ENCODE results near the gene DCAF7.

Gene DCAF7

GRCh38 chr17:63514477-63514876 is 35.8 kb upstream of the DCAF7 start:
- Histone ChIP-seq H3K4me3 (ENCODE audit: insufficient read depth, low read depth, low read length) (no peak overlapping the region), H3K9me3 (ENCODE audit: control insufficient read depth, low read length) (no peaks in the 10 kb centered on the region), H3K27me3 (ENCODE audit: control insufficient read depth, insufficient read depth, low read length, poor library complexity, severe bottlenecking) (no peaks in the 10 kb centered on the region), H3K36me3 (ENCODE audit: control insufficient read depth, insufficient read depth, low read length) (no peaks in the 10 kb centered on the region), H3K27ac (ENCODE audit: insufficient read depth, low read depth, low read length, poor library complexity, severe bottlenecking) (no peak overlapping the region), H3K4me1 (ENCODE audit: control insufficient read depth, insufficient read depth, low read length) (no peaks in the 10 kb centered on the region)
- WGBS, 2 experiments: 91% methylated on average over 3 of the region's 3 CpGs

GRCh38 chr17:63514974-63515373 is 35.3 kb upstream of the DCAF7 start:
- WGBS, 2 experiments: 90 to 92% methylated on average over 2 of the region's 2 CpGs
- Histone ChIP-seq H3K36me3 (ENCODE audit: control insufficient read depth, insufficient read depth, low read length) (no peaks in the 10 kb centered on the region), H3K4me1 (ENCODE audit: control insufficient read depth, insufficient read depth, low read length) (no peaks in the 10 kb centered on the region), H3K27me3 (ENCODE audit: control insufficient read depth, insufficient read depth, low read length, poor library complexity, severe bottlenecking) (no peaks in the 10 kb centered on the region), H3K27ac (ENCODE audit: insufficient read depth, low read depth, low read length, poor library complexity, severe bottlenecking) (no peak overlapping the region), H3K4me3 (ENCODE audit: insufficient read depth, low read depth, low read length) (no peak overlapping the region), H3K9me3 (ENCODE audit: control insufficient read depth, low read length) (no peaks in the 10 kb centered on the region)

- H3K4me3 ChIP-seq (ENCODE audit: insufficient read depth, low read depth, low read length): no peak overlapping the region
- no peak overlapping the region for H3K27ac ChIP-seq (ENCODE audit: insufficient read depth, low read depth, low read length, poor library complexity, severe bottlenecking)
- no peaks in the 10 kb centered on the region for H3K36me3 ChIP-seq (ENCODE audit: control insufficient read depth, insufficient read depth, low read length)
- no peaks in the 10 kb centered on the region for H3K4me1 ChIP-seq (ENCODE audit: control insufficient read depth, insufficient read depth, low read length)
- WGBS, 2 experiments: 74 to 85% methylated on average over 1 of the region's 1 CpG
- H3K9me3 ChIP-seq (ENCODE audit: control insufficient read depth, low read length): no peaks in the 10 kb centered on the region
- no peaks in the 10 kb centered on the region for H3K27me3 ChIP-seq (ENCODE audit: control insufficient read depth, insufficient read depth, low read length, poor library complexity, severe bottlenecking)
Measured at GRCh38 chr17:63515426-63515825, 34.9 kb upstream of the DCAF7 start.

- Histone ChIP-seq H3K27me3 (ENCODE audit: control insufficient read depth, insufficient read depth, low read length, poor library complexity, severe bottlenecking) (no peaks in the 10 kb centered on the region), H3K27ac (ENCODE audit: insufficient read depth, low read depth, low read length, poor library complexity, severe bottlenecking) (no peak overlapping the region), H3K4me3 (ENCODE audit: insufficient read depth, low read depth, low read length) (no peak overlapping the region), H3K36me3 (ENCODE audit: control insufficient read depth, insufficient read depth, low read length) (no peaks in the 10 kb centered on the region), H3K9me3 (ENCODE audit: control insufficient read depth, low read length) (no peaks in the 10 kb centered on the region), H3K4me1 (ENCODE audit: control insufficient read depth, insufficient read depth, low read length) (no peaks in the 10 kb centered on the region)
- WGBS, 2 experiments: 88 to 89% methylated on average over 6 of the region's 6 CpGs
Measured at GRCh38 chr17:63516910-63517824, 33.1 kb upstream of the DCAF7 start.

- Histone ChIP-seq H3K27me3 (ENCODE audit: control insufficient read depth, insufficient read depth, low read length, poor library complexity, severe bottlenecking) (no peaks in the 10 kb centered on the region), H3K9me3 (ENCODE audit: control insufficient read depth, low read length) (no peaks in the 10 kb centered on the region), H3K4me1 (ENCODE audit: control insufficient read depth, insufficient read depth, low read length) (no peaks in the 10 kb centered on the region), H3K27ac (ENCODE audit: insufficient read depth, low read depth, low read length, poor library complexity, severe bottlenecking) (no peak overlapping the region), H3K36me3 (ENCODE audit: control insufficient read depth, insufficient read depth, low read length) (no peaks in the 10 kb centered on the region), H3K4me3 (ENCODE audit: insufficient read depth, low read depth, low read length) (no peak overlapping the region)
- WGBS, 2 experiments: 81% methylated on average over 8 of the region's 8 CpGs
Measured at GRCh38 chr17:63517825-63518534, 32.3 kb upstream of the DCAF7 start.

GRCh38 chr17:63519116-63519881 is 31.0 kb upstream of the DCAF7 start:
- Histone ChIP-seq H3K36me3 (ENCODE audit: control insufficient read depth, insufficient read depth, low read length) (no peaks in the 10 kb centered on the region), H3K27ac (ENCODE audit: insufficient read depth, low read depth, low read length, poor library complexity, severe bottlenecking) (no peak overlapping the region), H3K9me3 (ENCODE audit: control insufficient read depth, low read length) (no peaks in the 10 kb centered on the region), H3K4me3 (ENCODE audit: insufficient read depth, low read depth, low read length) (no peak overlapping the region), H3K27me3 (ENCODE audit: control insufficient read depth, insufficient read depth, low read length, poor library complexity, severe bottlenecking) (peaks cover 12% of the 10 kb centered on the region), H3K4me1 (ENCODE audit: control insufficient read depth, insufficient read depth, low read length) (no peaks in the 10 kb centered on the region)
- 95% methylated on average over 1 of the region's 1 CpG for WGBS, 2 experiments

GRCh38 chr17:63519972-63520882 is 30.1 kb upstream of the DCAF7 start:
- H3K36me3 ChIP-seq (ENCODE audit: control insufficient read depth, insufficient read depth, low read length): no peaks in the 10 kb centered on the region
- no peak overlapping the region for H3K27ac ChIP-seq (ENCODE audit: insufficient read depth, low read depth, low read length, poor library complexity, severe bottlenecking)
- no peak overlapping the region for H3K4me3 ChIP-seq (ENCODE audit: insufficient read depth, low read depth, low read length)
- 79 to 81% methylated on average over 5 of the region's 5 CpGs for WGBS, 2 experiments
- peaks cover 17% of the 10 kb centered on the region for H3K27me3 ChIP-seq (ENCODE audit: control insufficient read depth, insufficient read depth, low read length, poor library complexity, severe bottlenecking)
- no peaks in the 10 kb centered on the region for H3K9me3 ChIP-seq (ENCODE audit: control insufficient read depth, low read length)
- no peaks in the 10 kb centered on the region for H3K4me1 ChIP-seq (ENCODE audit: control insufficient read depth, insufficient read depth, low read length)

GRCh38 chr17:63523253-63523855 is 26.9 kb upstream of the DCAF7 start, which contains the start of gene KCNH6:
KCNH6 (plus strand) TSS chr17:63523358; CDS start chr17:63523414, 56 bp downstream.
- no peaks in the 10 kb centered on the region for H3K4me1 ChIP-seq (ENCODE audit: control insufficient read depth, insufficient read depth, low read length)
- H3K4me3 ChIP-seq (ENCODE audit: insufficient read depth, low read depth, low read length): peak within 1 kb of the TSS; percentile 32
- H3K27ac ChIP-seq (ENCODE audit: insufficient read depth, low read depth, low read length, poor library complexity, severe bottlenecking): no peak within 1 kb of the TSS
- no peaks in the 10 kb centered on the region for H3K9me3 ChIP-seq (ENCODE audit: control insufficient read depth, low read length)
- H3K27me3 ChIP-seq (ENCODE audit: control insufficient read depth, insufficient read depth, low read length, poor library complexity, severe bottlenecking): peaks cover 17% of the 10 kb centered on the region
- no peaks in the 10 kb centered on the region for H3K36me3 ChIP-seq (ENCODE audit: control insufficient read depth, insufficient read depth, low read length)
- 7 to 9% methylated on average over 38 of the region's 38 CpGs for WGBS, 2 experiments

- H3K9me3 ChIP-seq (ENCODE audit: control insufficient read depth, low read length): no peaks in the 10 kb centered on the region
- H3K36me3 ChIP-seq (ENCODE audit: control insufficient read depth, insufficient read depth, low read length): no peaks in the 10 kb centered on the region
- H3K27me3 ChIP-seq (ENCODE audit: control insufficient read depth, insufficient read depth, low read length, poor library complexity, severe bottlenecking): peaks cover 17% of the 10 kb centered on the region
- no peaks in the 10 kb centered on the region for H3K4me1 ChIP-seq (ENCODE audit: control insufficient read depth, insufficient read depth, low read length)
- H3K27ac ChIP-seq (ENCODE audit: insufficient read depth, low read depth, low read length, poor library complexity, severe bottlenecking): no peak overlapping the region
- 92 to 93% methylated on average over 14 of the region's 14 CpGs for WGBS, 2 experiments
- no peak overlapping the region for H3K4me3 ChIP-seq (ENCODE audit: insufficient read depth, low read depth, low read length)
Measured at GRCh38 chr17:63524051-63524450, 26.2 kb upstream of the DCAF7 start.
